ENCODE data around the gene EPHA6.
"Not testable (repeated sequence)": the region's sequence is repeated elsewhere in the genome, so short reads cannot be mapped to it uniquely, and the experiment has no call there.

The EPHA6 gene

DNA sequence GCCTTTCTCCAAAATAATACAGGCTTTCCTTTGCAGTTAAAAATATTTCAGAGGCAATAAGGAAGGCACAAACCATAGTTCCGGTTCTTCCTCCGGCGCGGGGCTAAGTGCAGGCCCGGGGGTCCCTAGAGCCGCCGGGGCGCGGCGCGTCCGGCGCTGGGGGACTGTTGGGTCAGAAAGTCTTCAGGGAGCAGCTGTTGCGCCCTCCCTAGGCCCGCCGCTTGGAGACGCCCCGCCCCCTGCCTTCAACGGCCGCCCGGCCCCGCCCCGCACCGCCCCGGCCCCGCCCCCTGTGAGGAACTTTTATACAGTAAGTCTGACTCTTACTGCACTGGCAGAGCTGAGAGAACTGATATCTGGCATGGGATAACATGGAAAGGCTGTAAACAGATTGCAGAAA is 667.0 kb downstream of the EPHA6 start:
- no peak for DNase-seq

- no peak for DNase-seq
Measured at GRCh38 chr3:97485206-97485605, 670.8 kb downstream of the EPHA6 start.

GRCh38 chr3:97487587-97487986 is 673.2 kb downstream of the EPHA6 start:
- DNase-seq = no peak

DNA sequence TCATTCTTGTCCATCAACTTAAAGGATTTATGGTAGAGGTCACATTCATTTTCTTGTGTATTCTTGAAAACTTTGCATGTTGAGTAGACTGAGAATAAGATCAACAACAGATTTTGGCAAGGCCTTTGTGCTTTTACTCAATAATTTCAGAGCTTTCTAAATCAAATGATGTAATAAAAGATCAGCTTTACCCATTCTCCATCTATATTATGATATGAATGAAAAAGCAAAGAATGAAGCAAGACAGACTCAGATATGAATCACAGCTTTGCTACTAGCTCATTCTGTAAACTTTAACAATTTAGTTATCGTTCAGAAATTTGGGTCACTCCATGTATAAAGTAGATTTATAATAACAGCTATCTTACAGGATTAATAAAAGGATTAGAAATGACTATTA is 674.3 kb downstream of the EPHA6 start:
- no peak for DNase-seq

- no peak for DNase-seq
Measured at GRCh38 chr3:97495896-97496295, 681.5 kb downstream of the EPHA6 start.

DNA sequence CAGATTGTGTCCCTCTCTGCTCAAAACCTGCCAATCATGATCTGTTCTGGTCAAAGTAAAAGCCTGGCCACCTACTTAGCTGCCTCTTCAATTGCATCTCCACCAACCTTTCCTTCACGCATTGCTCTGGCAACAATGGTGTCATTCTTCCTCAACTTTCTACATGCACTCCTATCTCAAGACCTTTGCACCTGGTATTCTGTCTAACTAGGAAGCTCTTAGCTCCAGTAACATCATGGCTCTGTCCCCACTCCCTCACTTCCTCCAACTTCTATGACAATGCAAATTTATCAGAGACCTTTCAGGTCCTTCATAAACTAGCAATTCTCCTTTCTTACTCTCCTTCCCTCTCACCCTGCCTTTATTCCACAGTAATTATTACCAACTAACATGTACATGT is 682.7 kb downstream of the EPHA6 start:
- no peak for DNase-seq

GRCh38 chr3:97504463-97504862 is 690.1 kb downstream of the EPHA6 start:
- DNase-seq = no peak

DNA sequence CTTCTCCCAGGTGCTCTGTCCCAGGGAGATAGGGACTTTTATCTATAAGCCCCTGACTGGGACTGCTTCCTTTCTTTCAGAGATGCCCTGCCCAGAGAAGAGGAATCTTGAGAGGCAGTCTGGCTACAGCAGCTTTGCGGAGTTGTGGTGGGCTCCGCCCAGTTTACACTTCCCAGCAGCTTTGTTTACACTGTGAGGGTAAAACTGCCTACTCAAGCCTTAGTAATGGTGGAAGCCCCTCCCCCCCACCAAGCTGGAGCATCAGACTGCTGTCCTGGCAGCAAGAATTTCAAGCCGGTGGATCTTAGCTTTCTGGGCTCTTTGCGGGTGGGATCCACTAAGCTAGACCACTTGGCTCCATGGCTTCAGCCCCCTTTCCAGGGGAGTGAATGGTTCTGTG is 696.4 kb downstream of the EPHA6 start:
- no peak for DNase-seq

DNA sequence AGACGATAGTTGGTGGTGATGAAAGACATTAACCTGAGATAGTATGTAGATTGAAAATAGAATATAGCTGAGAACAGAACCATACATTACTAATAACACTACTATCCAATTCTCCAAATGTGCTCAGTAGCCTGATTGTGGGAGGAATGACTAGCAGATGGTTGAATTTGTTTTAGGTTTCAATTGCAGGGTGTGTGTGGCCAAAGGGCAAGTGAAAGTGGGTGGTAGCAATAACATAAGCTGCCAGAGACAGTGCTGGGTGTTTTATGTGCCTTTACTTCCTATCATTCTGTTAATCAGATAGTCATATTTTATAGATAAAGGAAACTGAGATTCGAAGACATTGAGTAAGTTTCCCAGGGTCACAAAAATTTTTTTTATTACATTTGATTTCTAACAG is 700.7 kb downstream of the EPHA6 start:
- no peak for DNase-seq

DNA sequence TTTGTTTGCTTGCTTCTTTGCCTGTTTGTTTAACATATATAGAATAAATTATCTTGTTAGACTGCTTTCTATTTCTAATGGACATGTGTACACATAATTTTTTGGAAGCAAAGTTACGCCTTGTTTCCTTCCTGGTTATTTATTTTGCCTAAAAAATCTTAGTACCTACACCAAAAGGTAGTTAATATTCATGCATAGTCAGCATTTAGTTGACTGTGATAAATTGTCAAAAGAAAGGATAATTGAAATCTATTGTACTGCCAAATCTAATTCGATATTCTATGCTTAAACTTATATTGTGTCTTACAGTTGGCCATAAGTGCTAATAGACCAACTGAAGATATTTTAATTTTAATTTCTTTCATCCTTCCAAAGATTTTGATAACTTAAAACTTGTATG is 716.3 kb downstream of the EPHA6 start:
- DNase-seq = no peak

- DNase-seq = not testable (repeated sequence)
Measured at GRCh38 chr3:97547573-97547972, 733.2 kb downstream of the EPHA6 start.

DNA sequence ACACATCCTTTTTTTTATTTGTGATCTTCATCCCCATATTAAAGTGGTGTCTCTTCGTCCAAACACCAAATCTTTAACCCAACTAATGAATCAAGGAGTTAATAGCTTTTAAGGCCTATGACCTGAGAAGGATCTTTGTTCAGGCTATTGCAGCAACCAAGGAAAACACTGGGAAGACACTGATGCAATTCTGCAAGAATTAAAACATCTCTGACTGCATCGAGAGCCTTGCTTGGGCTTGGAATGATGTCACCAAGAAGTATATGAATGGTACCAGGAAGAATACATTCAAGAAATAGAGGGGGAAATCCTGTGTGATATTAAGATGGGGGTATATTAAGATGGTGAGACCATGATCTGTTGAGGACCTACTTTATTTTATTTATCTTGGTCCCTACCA is 736.0 kb downstream of the EPHA6 start:
- DNase-seq = no peak

- no peak for DNase-seq
Measured at GRCh38 chr3:97552186-97552585, 737.8 kb downstream of the EPHA6 start.

DNA sequence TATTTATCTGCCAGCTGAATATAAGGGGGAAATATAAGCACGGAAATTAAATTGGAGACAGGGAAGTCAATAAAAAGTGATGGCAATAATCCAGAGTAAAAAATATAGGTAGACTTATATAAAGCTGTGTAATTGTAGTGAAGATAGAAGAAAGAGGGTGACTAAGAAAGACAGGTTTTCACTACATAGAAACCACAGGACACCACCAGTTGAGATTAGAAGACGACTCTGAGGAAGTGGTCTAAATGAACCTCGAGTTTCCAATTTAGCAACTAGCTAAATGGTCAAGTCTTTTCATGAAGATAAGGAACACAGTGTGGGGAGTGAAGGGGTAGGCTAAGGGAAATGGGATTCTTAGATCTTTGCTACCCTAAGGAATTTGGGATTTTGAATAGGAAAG is 761.3 kb downstream of the EPHA6 start:
- DNase-seq = no peak

DNA sequence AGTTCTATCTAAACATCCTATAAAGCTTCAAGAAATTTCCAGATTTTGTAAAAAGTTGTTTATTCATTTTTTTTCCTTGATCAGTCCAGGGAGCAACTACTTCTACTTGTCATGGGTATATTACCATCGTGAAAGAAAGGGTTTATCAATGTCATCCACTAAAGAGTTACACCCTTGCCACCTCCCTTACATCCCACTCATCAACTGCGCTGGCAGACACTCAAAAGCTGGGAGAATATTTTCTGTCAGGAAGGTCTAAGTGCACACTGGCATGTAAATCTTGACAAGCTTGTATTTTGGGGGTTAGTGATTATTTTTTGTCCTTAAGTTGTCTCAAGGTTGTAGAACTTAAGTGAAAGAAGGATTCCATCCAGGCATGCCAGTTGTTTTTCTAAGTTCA is 761.8 kb downstream of the EPHA6 start:
- DNase-seq = no peak

DNA sequence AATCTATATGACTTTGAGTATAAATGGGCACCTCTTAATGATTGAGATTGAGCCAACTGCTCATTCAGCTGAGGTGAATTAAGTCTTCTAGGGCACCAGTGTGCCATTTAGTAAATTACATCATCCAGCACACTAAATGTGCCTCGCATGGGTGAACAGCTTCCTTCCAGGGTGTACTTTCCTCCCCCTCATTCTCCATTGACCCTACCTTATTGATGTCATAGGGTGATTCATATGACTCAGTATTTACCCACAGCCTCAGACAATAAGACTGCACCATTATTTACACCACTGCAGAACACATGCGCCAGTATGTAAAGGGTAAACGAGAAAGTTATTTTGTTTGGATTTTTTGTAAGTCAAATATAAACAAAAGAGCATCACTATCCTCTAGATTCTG is 765.0 kb downstream of the EPHA6 start:
- DNase-seq = no peak

GRCh38 chr3:97610626-97611025 is 796.2 kb downstream of the EPHA6 start:
- DNase-seq = no peak

- no peak for DNase-seq
Measured at GRCh38 chr3:97612632-97613031, 798.2 kb downstream of the EPHA6 start.

DNA sequence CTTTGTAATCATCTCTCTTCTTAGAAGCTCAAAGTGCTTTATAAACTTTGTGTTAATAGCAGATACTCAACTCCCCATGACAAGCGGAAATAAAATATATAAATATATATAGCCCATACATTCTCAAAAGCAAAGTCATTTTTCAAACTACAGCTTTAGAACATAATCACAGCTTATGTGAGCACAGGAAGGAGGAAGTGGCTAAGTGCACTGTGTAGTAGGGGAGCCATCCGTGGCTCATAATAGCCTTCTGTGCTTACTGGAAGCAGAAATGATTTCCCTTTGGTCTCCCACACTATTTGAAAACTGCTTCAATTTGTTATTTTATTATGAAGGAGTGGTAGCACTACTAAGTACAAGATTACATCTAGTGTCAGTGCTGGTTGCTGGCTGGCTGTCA is 798.7 kb downstream of the EPHA6 start:
- DNase-seq = no peak

GRCh38 chr3:97620514-97620913 is 806.1 kb downstream of the EPHA6 start:
- DNase-seq = not testable (repeated sequence)

- DNase-seq = no peak
Measured at GRCh38 chr3:97636465-97636864, 822.1 kb downstream of the EPHA6 start.

GRCh38 chr3:97646932-97647331 is 832.5 kb downstream of the EPHA6 start:
- DNase-seq = no peak

DNA sequence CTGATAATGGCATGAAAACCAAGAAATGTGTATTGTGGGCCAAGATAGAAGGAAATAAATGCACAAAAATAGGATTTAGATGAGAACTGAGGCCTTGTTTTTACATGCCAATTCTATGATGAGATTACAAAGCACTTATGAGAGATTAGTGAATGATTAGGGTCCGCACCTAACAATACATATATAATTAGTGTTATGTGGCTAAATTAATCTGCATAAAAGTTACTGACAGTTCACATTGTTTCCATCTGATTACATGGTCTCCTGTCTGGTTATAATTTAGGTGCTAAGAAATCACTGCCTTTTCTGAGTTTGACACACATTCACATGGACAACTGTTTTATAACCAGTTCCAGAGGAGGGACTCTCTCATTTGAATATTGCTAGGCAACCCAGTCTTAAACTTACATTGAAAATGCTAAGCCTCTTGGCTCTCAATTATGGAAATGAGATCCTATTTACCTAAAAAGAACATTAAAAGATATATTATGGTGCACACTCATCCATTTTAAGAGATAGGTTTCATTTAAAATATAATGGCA is 833.1 kb downstream of the EPHA6 start:
- no peak for DNase-seq

- DNase-seq = no peak
Measured at GRCh38 chr3:97655971-97656370, 841.6 kb downstream of the EPHA6 start.

- no peak for DNase-seq
Measured at GRCh38 chr3:97656638-97657037, 842.2 kb downstream of the EPHA6 start.

Measured in EL (cell line).